HG02571 (cell line): ENCODE results near the gene RTKN.
"Not testable (repeated sequence)": the region's sequence is repeated elsewhere in the genome, so short reads cannot be mapped to it uniquely, and the experiment has no call there.

Source experiments
- ATAC-seq: cut with Tn5 transposase; IDR thresholded peaks from one replicate; pipeline ENCODE4 v1.9.1; 2021; ENCODE audit warnings: mild to moderate bottlenecking, moderate library complexity; ENCODE audit not compliant: unreplicated experiment

RTKN gene, protein sequence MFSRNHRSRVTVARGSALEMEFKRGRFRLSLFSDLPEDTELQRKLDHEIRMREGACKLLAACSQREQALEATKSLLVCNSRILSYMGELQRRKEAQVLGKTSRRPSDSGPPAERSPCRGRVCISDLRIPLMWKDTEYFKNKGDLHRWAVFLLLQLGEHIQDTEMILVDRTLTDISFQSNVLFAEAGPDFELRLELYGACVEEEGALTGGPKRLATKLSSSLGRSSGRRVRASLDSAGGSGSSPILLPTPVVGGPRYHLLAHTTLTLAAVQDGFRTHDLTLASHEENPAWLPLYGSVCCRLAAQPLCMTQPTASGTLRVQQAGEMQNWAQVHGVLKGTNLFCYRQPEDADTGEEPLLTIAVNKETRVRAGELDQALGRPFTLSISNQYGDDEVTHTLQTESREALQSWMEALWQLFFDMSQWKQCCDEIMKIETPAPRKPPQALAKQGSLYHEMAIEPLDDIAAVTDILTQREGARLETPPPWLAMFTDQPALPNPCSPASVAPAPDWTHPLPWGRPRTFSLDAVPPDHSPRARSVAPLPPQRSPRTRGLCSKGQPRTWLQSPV

GRCh38 chr2:74441690-74442482, at the start of gene RTKN:
RTKN (minus strand) TSS chr2:74441937; CDS start chr2:74441816, 121 bp downstream.
- ATAC-seq, result no peak

GRCh38 chr2:74489906-74490305, 48.2 kb upstream of the RTKN start:
- ATAC-seq, result no peak

GRCh38 chr2:74488643-74489481, 47.1 kb upstream of the RTKN start:
- ATAC-seq, result no peak

GRCh38 chr2:74486141-74486540, 44.4 kb upstream of the RTKN start:
- no peak for ATAC-seq

DNA sequence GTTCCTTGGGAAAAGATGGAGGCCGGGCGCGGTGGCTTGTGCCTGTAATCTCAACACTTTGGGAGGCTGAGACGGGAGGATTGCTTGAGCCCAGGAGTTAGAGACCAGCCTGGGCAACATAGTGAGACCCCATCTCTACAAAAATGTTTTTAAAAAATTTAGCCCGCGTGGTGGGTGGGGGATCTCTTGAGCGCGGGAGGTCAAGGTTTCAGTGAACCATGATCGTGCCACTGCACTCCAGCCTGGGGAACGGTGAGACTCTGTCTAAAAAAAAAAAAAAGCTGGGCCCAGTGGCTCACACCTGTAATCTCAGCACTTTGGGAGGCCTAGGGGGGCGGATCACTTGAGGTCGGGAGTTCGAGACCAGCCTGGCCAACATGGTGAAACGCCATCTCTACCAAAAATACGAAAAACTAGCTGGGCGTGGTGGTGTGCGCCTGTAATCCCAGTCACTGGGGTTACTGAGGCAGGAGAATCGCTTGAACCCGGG, 42.0 kb upstream of the RTKN start:
- not testable (repeated sequence) for ATAC-seq

DNA sequence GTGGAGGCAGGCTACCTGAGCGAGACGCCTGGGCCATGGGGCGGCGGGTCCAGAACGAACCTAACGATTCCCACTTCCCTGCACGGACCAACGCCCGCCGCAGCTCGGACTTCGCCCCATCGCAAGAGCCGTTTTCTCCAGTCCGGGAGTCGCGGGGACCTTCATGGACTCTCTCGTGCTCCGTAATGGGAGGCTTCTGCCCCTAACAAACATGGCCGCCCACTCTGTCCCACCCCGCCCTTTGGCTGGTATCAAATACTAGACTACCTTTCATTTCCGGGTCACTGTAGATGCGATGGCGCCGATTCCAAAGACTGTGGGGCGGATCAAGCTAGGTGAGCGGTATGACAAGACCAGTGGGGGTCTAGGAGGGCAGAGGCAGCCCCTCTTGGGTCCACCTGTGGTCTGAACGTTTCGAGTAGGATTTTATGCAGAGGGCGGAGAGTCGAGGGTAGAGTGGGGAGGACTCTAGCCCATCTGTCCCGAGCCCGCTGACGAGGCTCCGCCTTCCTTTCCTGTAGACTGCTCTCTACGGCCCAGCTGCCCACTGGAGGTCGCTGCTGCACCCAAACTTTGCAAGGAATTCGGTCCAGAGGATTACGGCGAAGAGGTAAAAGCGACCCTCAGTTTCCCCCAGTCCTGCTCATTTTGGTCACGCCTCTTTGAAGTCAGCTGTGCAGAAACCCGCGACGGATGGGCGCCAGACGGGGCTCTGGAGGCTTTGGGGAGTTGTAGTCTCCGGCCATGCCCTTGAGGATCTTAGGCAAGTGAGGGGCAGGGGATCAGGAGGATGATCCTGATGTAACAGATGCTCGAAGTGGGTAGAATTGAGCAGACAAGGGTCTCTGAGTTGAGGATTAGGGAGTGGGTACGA, 41.3 kb upstream of the RTKN start, which contains the start of the genes CCDC142 and TTC31:
Gene CCDC142, minus strand, starts transcription at position 198 of the 874 bp plus-strand sequence. Its CDS starts 161 bp downstream, at position 37.
Gene TTC31, plus strand, starts transcription at position 281 of the 874 bp plus-strand sequence. Its CDS starts 15 bp downstream, at position 296.
- peak; percentile 90 for ATAC-seq

- ATAC-seq, result peak; percentile 34
Observed at GRCh38 chr2:74481961-74482800, 40.4 kb upstream of the RTKN start.

DNA sequence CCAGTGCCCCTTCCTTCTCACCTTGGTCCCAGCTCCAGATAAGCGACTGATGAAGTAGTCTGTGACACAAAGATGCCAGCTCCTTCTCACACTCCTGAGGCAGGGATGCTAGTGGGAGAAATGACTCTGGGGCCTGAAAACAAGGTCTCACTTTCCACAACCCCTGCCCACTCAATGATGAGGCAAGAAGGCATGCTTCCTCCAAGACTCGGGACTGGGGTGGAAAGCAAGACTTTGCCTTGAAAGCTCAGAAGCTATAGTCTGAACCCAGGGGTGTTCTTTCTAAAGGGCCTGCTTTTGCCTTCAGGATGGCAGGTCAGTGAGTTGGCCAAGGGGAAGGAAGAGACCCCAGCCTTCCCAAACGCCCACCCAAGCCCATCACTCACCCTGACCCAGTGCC, 39.7 kb upstream of the RTKN start:
- ATAC-seq, result no peak

- ATAC-seq, result no peak
Observed at GRCh38 chr2:74474899-74475298, 33.2 kb upstream of the RTKN start.

GRCh38 chr2:74474481-74474880, 32.7 kb upstream of the RTKN start:
- ATAC-seq, result no peak

- ATAC-seq, result no peak
Observed at GRCh38 chr2:74472945-74473258, 31.2 kb upstream of the RTKN start.

DNA sequence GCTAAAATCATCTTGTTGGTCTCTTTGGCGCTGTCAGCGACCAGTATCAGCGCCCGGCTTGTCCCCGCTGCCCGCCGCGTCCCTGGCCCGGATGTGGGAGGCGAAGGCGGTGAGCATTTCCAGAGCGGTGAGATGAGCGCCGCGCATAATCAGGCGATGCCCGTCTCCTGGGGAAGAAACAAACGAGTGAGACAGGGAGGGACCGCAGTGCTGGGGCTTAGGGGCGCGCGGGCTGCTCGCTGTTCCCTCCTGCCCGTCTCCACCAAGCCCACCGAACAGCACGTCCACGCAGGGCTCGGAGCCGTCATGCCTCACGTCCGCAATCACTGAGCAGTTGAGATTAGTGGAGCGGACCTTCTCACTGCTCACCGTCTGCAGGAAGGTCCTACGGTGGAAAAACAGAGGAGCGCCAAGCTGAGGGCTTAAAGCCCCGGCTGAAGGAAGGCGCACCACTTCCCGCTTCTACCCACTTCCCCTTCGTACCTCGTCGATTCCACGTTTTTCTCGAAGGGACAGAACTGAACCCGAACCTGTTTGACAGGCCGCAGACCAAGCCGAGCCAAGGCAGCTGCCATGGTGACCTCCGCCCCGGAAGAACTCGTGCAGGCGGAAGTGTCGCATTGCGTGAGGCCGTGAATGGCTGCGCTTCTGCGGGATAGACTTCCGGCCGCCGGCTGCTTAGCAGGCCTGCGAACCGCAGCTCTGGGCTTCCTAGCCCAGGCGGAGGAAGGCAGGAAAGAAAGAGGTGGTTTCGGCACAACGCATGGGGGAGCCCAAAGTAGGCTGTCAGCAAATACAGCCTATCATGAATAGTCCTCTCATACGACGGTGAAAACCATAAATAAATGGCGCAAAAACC, 30.6 kb upstream of the RTKN start, which contains the start of gene MRPL53:
Gene MRPL53, minus strand, starts transcription at position 595 of the 859 bp plus-strand sequence. Its CDS starts 20 bp downstream, at position 575.
- ATAC-seq, result peak; percentile 85

DNA sequence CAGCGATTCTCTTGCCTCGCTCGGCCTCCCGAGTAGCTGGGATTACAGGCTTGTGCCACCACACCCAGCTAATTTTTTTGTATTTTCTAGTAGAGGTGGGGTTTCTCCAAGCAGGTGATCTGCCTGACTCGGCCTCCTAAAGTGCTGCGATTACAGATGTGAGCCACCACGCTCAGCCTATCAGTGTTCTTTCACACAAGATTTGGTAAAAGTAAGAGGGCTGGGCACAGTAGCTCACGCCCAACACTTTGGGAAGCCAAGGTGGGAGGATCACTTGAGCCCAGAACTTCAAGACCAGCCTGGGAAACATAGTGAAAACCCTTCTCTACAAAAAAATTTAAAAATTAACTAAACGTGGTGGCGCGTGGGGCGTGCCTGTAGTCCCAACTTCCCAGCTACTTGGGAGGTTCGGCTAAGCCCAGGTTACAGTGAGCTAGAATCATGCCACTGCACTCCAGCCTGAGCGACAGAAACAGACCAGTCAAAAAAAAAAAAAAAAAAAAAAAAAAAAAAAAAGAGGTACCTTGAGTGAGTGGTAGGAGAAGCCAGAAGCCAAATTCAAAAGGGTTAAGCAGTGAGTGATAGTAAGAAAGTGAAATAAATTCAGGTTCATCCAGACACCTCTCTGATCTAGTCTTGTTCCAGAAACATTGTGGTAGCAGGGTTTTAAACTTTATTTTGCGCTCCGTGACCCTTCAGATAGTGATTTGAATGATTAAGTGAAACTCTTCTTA, 29.8 kb upstream of the RTKN start:
- no peak for ATAC-seq

DNA sequence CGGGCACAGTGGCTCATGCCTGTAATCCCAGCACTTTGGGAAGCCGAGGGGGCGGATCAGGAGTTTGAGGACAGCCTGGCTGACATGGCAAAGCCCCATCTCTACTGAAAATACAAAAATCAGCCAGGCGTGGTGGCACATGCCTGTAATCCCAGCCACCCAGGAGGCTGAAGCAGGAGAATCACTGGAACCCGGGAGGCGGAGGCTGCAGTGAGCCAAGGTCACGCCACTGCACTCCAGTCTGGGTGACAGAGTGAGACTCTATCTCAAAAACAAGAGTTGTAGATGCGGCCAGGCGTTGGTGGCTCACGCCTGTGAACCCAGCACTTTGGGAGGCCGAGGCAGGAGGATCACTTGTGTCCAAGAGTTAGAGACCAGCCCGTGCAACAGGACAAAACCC, 29.0 kb upstream of the RTKN start:
- ATAC-seq, result not testable (repeated sequence)

DNA sequence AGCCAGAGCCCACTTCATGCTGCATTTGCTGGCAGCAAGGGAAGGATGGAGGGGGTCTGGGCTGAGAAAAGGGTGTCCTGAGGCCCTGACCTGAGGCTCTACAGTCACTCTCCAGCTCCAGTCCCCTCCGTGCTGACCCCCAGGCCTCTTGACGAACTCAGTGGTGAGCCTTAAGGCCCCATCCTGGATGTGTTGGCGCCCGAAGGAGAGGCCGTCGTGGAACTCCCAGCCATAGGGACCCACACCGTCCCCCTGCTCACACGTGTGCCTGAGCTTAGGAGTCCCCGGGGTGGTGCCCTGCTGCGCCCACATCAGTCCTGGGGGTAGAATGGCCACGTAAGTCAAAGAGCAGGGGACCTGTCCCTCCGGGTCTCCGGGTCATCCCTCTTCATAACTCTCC, 22.7 kb upstream of the RTKN start:
- no peak for ATAC-seq

GRCh38 chr2:74462786-74463105, 21.0 kb upstream of the RTKN start:
- no peak for ATAC-seq
